Measurements from ENCODE around the gene CENPW. TPM values are rescaled to one million over a fixed set of nuclear protein-coding genes. Genes with fewer than 3 reads are reported as not detected.

The CENPW gene
- 1 to 10 TPM in 1 of 4 donors, not detected in 3; 2.2 TPM for total RNA-seq

DNA sequence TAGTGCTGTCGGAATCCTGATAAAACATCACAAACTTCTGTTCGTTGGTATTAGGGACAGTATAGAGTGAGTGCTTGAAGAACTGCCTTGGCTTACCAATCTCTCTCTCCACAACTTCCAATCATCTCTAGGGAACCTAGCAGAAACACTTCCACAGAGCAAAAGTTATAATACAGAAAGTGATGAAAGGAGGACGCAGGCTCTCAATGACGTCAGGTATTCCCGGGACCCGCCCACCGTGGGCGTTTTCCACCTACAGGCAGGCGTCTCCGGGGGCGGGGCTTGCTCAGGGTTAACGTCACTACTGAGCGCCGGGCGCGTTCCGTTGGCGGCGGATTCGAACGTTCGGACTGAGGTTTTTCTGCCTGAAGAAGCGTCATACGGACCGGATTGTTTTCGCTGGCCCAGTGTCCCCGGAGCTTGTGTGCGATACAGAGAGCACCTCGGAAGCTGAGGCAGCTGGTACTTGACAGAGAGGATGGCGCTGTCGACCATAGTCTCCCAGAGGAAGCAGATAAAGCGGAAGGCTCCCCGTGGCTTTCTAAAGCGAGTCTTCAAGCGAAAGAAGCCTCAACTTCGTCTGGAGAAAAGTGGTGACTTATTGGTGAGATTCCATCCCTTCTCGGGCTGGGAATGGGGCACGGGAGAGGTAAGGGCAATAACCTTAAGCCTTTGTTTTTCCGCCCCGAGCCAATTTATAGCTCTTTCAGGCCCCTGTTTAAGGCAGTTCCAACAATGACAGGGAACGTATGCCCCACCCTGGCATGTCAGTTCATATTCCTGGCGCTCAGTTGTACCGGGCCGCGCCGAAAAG lies at the start of gene CENPW:
Gene CENPW (plus strand): TSS at position 320 of the 814 bp plus-strand sequence. CDS start 159 bp downstream, at position 479.
- intact Hi-C loops (cut with DNase I; ENCODE audit: low total_unique reads), result no loop called here
- Histone ChIP-seq H3K27ac (peak within 1 kb of the TSS in 3 of 4 donors; percentile 64 to 74 (median 71)), H3K9me3 (no peaks in the 10 kb centered on the region), H3K4me3 (peak within 1 kb of the TSS; percentile 42 to 77 (median 56)), H3K27me3 (no peaks in the 10 kb centered on the region), H3K36me3 (no peaks in the 10 kb centered on the region), H3K4me1 (peaks cover 9 to 25% (median 11%) of the 10 kb centered on the region in 4 donors)
- WGBS, 2 donors (ENCODE audit: low coverage in 1 of 2), result 3 to 35% methylated on average over 3 to 34 of the region's 46 CpGs
- TF ChIP-seq POLR2AphosphoS5 (IDR thresholded peaks at IDR 0.05), result peak in 2 of 3 donors; percentile 15 to 18
- TF ChIP-seq POLR2A (IDR thresholded peaks at IDR 0.05), result no peak
- in situ Hi-C loops (cut with MboI; ENCODE audit: low pct_ligation_motif_present in 1 of 4, low pct_unique_long_range_greater_than_20kb in 1 of 4, low sequenced_read_pairs in 3 of 4), result loop anchor here in 1 of 4 donors (25.0 kb wide), 1 partner anchor 303 kb away; no protein-coding TSS in a partner anchor
- peak; percentile 93 for DNase-seq

DNA sequence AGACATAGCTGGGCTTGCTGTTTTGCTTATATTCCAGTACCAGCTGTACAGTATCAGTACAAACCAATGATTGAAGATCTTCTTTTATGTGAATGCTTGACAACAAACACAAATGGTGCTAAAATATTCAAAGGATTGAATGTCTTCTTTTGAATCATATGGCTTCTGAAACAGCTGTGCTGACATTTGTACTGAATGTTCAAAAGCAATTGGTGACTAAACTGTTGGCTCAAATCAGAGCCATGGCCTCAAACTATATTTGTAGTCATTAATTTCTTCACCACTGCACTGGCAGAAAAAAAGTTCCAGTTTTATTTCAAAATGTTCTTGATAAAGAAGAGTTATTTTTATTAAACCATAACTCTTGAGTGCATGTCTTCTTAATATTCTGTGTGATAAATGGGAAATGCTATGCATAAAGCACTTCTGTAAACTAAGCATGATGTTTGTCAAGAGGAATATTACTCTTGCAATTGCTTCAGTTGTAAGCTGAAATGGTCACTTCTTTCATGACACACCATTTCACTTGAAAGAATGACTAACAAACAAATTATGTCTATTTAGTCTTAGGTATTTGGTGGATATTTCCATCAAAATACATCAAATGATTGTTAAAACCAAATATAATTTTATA lies 45.9 kb upstream of the CENPW start:
- H3K9me3 ChIP-seq, result no peaks in the 10 kb centered on the region
- no peaks in the 10 kb centered on the region for H3K36me3 ChIP-seq
- intact Hi-C loops (cut with DNase I; ENCODE audit: low total_unique reads), result no loop called here
- no peak overlapping the region for H3K4me3 ChIP-seq
- no peaks in the 10 kb centered on the region for H3K27me3 ChIP-seq
- H3K27ac ChIP-seq, result no peak overlapping the region
- no peaks in the 10 kb centered on the region for H3K4me1 ChIP-seq
- in situ Hi-C loops (cut with MboI; ENCODE audit: low pct_ligation_motif_present in 1 of 4, low pct_unique_long_range_greater_than_20kb in 1 of 4, low sequenced_read_pairs in 3 of 4), result no loop called here
- no peak for DNase-seq
- TF ChIP-seq POLR2A (IDR thresholded peaks at IDR 0.05) (no peak), POLR2AphosphoS5 (IDR thresholded peaks at IDR 0.05) (no peak), EP300 (IDR thresholded peaks at IDR 0.05; ENCODE audit: low read depth) (no peak), CTCF (IDR thresholded peaks at IDR 0.05) (no peak)

GRCh38 chr6:126300126-126300525 lies 39.8 kb upstream of the CENPW start:
- Histone ChIP-seq H3K27me3 (no peaks in the 10 kb centered on the region), H3K36me3 (no peaks in the 10 kb centered on the region), H3K9me3 (no peaks in the 10 kb centered on the region), H3K4me3 (no peak overlapping the region), H3K27ac (no peak overlapping the region), H3K4me1 (no peaks in the 10 kb centered on the region)
- no peak for TF ChIP-seq CTCF (IDR thresholded peaks at IDR 0.05)
- no peak for TF ChIP-seq EP300 (IDR thresholded peaks at IDR 0.05; ENCODE audit: low read depth)
- no peak for TF ChIP-seq POLR2AphosphoS5 (IDR thresholded peaks at IDR 0.05)
- no peak for TF ChIP-seq POLR2A (IDR thresholded peaks at IDR 0.05)
- no peak for DNase-seq
- WGBS, 2 donors (ENCODE audit: low coverage in 1 of 2), result 61 to 67% methylated on average over 3 of the region's 3 CpGs
- in situ Hi-C loops (cut with MboI; ENCODE audit: low pct_ligation_motif_present in 1 of 4, low pct_unique_long_range_greater_than_20kb in 1 of 4, low sequenced_read_pairs in 3 of 4) (no loop called here), intact Hi-C loops (cut with DNase I; ENCODE audit: low total_unique reads) (no loop called here)

DNA sequence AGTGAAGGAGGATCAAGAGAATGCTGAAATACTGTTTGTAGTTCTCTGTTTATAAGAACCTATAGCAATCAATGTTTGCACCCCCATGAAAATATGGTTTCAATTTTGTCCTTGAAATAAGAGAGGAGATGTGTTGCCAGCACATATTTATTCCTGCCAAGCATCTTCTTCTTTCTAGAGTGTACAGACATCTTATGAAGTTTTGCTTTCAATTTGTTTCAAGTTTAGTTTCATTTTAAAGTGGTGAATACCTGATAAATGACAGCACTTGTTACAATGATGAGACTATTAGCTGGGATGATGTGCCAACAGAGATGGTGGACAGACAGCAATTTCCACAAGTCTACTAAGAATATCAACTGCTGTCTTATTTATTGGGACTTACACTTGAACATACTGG lies 39.2 kb upstream of the CENPW start:
- Histone ChIP-seq H3K27me3 (no peaks in the 10 kb centered on the region), H3K9me3 (no peaks in the 10 kb centered on the region), H3K4me3 (no peak overlapping the region), H3K36me3 (no peaks in the 10 kb centered on the region), H3K4me1 (no peaks in the 10 kb centered on the region), H3K27ac (no peak overlapping the region)
- TF ChIP-seq POLR2AphosphoS5 (IDR thresholded peaks at IDR 0.05) (no peak), POLR2A (IDR thresholded peaks at IDR 0.05) (no peak), EP300 (IDR thresholded peaks at IDR 0.05; ENCODE audit: low read depth) (no peak), CTCF (IDR thresholded peaks at IDR 0.05) (no peak)
- intact Hi-C loops (cut with DNase I; ENCODE audit: low total_unique reads), result no loop called here
- DNase-seq, result no peak
- in situ Hi-C loops (cut with MboI; ENCODE audit: low pct_ligation_motif_present in 1 of 4, low pct_unique_long_range_greater_than_20kb in 1 of 4, low sequenced_read_pairs in 3 of 4), result no loop called here

All from transverse colon (tissue), 4 donors.